ENCODE results near the gene PTPRC.
A peak's percentile ranks its signal among the peaks of the same experiment; 100 is the strongest.
"Not testable (repeated sequence)": the region's sequence is repeated elsewhere in the genome, so short reads cannot be mapped to it uniquely, and the experiment has no call there.

The PTPRC gene

GRCh38 chr1:198638894-198639635 is at the start of gene PTPRC:
PTPRC (plus strand) TSS chr1:198639040; CDS start chr1:198639269, 229 bp downstream.
- DNase-seq = peak; percentile 77

GRCh38 chr1:198590454-198590853 is 48.4 kb upstream of the PTPRC start:
- DNase-seq = no peak

- peak; percentile 47 for DNase-seq
Observed at GRCh38 chr1:198595765-198596164, 43.1 kb upstream of the PTPRC start.

GRCh38 chr1:198597690-198598430 is 41.0 kb upstream of the PTPRC start:
- no peak for DNase-seq

- peak; percentile 82 for DNase-seq
Observed at GRCh38 chr1:198598796-198599321, 40.0 kb upstream of the PTPRC start.

- DNase-seq = no peak
Observed at GRCh38 chr1:198599749-198600148, 39.1 kb upstream of the PTPRC start.

- DNase-seq = no peak
Observed at GRCh38 chr1:198600906-198601305, 37.9 kb upstream of the PTPRC start.

GRCh38 chr1:198601310-198601709 is 37.5 kb upstream of the PTPRC start:
- not testable (repeated sequence) for DNase-seq

- DNase-seq = no peak
Observed at GRCh38 chr1:198601936-198602889, 36.6 kb upstream of the PTPRC start.

- peak; percentile 98 for DNase-seq
Observed at GRCh38 chr1:198604975-198605374, 33.9 kb upstream of the PTPRC start.

GRCh38 chr1:198605406-198605805 is 33.4 kb upstream of the PTPRC start:
- peak; percentile 62 for DNase-seq

GRCh38 chr1:198606020-198606438 is 32.8 kb upstream of the PTPRC start:
- no peak for DNase-seq

- DNase-seq = no peak
Observed at GRCh38 chr1:198607714-198608113, 31.1 kb upstream of the PTPRC start.

- DNase-seq = no peak
Observed at GRCh38 chr1:198610362-198610761, 28.5 kb upstream of the PTPRC start.

GRCh38 chr1:198611219-198611618 is 27.6 kb upstream of the PTPRC start:
- DNase-seq = no peak

GRCh38 chr1:198612471-198613260 is 26.2 kb upstream of the PTPRC start:
- no peak for DNase-seq

- no peak for DNase-seq
Observed at GRCh38 chr1:198617406-198617805, 21.4 kb upstream of the PTPRC start.

GRCh38 chr1:198619375-198620140 is 19.3 kb upstream of the PTPRC start:
- no peak for DNase-seq

GRCh38 chr1:198620218-198620617 is 18.6 kb upstream of the PTPRC start:
- DNase-seq = no peak

- no peak for DNase-seq
Observed at GRCh38 chr1:198620951-198621824, 17.7 kb upstream of the PTPRC start.

All from hematopoietic multipotent progenitor cell treated with erythropoietin and hydrocortisone succinate and interleukin-3 and kit ligand, for 8 days (in vitro differentiated cells).